HCT116 (cell line): ENCODE data around the gene FOXB2. TPM values are rescaled to one million over a fixed set of nuclear protein-coding genes. Genes with fewer than 3 reads are reported as not detected.

Source experiments
- ATAC-seq: fragments of 200-7000 bp; cut with Tn5 transposase; 2 replicates; pipeline ENCODE4 v1.9.1; 2020; ENCODE audit warnings: mild to moderate bottlenecking, moderate library complexity
- BruUV-seq: library from RNA; stranded (reverse); fragments of 400-500 nt; replicated peaks from 2 replicates; lab custom pipeline; 2021; lab: Mats Ljungman, UMichigan
- CTCF ChIA-PET: fragments of 300-600 bp; sonication (Branson Sonifier 250); formaldehyde crosslinking; loops from one replicate; lab custom pipeline; 2021; ENCODE audit warnings: antibody characterized with exemption; lab: Charles Lee
- POLR2A ChIA-PET: fragments of 300-600, 350-600 bp; sonication (Branson Sonifier 250); formaldehyde crosslinking; loops from one replicate; lab custom pipeline; 2021; ENCODE audit warnings: antibody characterized with exemption; lab: Charles Lee
- RAD21 ChIA-PET, 2 experiments: fragments of 300-600 bp; sonication (Branson Sonifier 250); formaldehyde crosslinking; loops; one replicate each; lab custom pipeline; 2023; ENCODE audit warnings: low total read pairs in 2 of 2; ENCODE audit not compliant: uncharacterized antibody in 2 of 2, unreplicated experiment in 2 of 2, low non-redundant PET in 1 of 2; lab: Charles Lee
- DNase-seq: peaks from one replicate; pipeline ENCODE4 v3.0.0-alpha.2; 2010; ENCODE audit warnings: low read depth, low spot score
- H2AFZ ChIP-seq: fragments of 200-600 bp; shearing (Covaris generic), sonication (generic); 2 replicates; pipeline ENCODE4 v1.6.1; 2017; ENCODE audit warnings: low read depth, mixed run types, mixed read lengths, antibody characterized with exemption, low read length; ENCODE audit not compliant: poor library complexity, severe bottlenecking
- H3K27ac ChIP-seq: 2 replicates; pipeline ENCODE4 v1.5.1; 2012; ENCODE audit warnings: low read depth, low read length
- H3K27me3 ChIP-seq: fragments of 200-600 bp; sonication (generic); 2 replicates; pipeline ENCODE4 v1.6.1; 2016; ENCODE audit warnings: mixed run types, low read length, mixed read lengths; ENCODE audit not compliant: insufficient read depth
- H3K36me3 ChIP-seq, 2 experiments: fragments of 200-500 bp in 1 of 2; fragments of 200-600 bp in 1 of 2; sonication (Bioruptor generic) in 1 of 2; sonication (generic) in 1 of 2; 2 replicates each; pipeline versions ENCODE4 v1.5.1 to v1.6.1; 2014 to 2016; ENCODE audit warnings: low read length in 2 of 2, inconsistent platforms in 1 of 2, mixed read lengths in 1 of 2, mixed run types in 1 of 2; ENCODE audit not compliant: insufficient read depth in 2 of 2, control insufficient read depth in 1 of 2
- H3K4me1 ChIP-seq, 2 experiments: fragments of 200-600 bp in 1 of 2; sonication (generic) in 1 of 2; 2 replicates each; pipeline versions ENCODE4 v1.5.1 to v1.6.1; 2012 to 2017; ENCODE audit warnings: low read length in 2 of 2, inconsistent platforms in 1 of 2, mild to moderate bottlenecking in 1 of 2, mixed read lengths in 1 of 2, mixed run types in 1 of 2, moderate library complexity in 1 of 2; ENCODE audit not compliant: insufficient read depth in 2 of 2, control insufficient read depth in 1 of 2
- H3K4me2 ChIP-seq: fragments of 200-600 bp; sonication (generic); 2 replicates; pipeline ENCODE4 v1.6.1; 2017; ENCODE audit warnings: mixed run types, low read length, mixed read lengths
- H3K4me3 ChIP-seq, 2 experiments: fragments of 200-600 bp in 1 of 2; sonication (generic) in 1 of 2; replicated peaks in 1 of 2; 2 replicates each; pipeline ENCODE4 v1.5.1; 2011 to 2016; ENCODE audit warnings: low read length in 2 of 2, control low read depth in 1 of 2, low read depth in 1 of 2, mild to moderate bottlenecking in 1 of 2, mixed read lengths in 1 of 2, mixed run types in 1 of 2
- H3K79me2 ChIP-seq: fragments of 200-600 bp; sonication (generic); 2 replicates; pipeline ENCODE4 v1.6.1; 2017; ENCODE audit warnings: mild to moderate bottlenecking, mixed run types, low read length, moderate library complexity, mixed read lengths; ENCODE audit not compliant: insufficient read depth
- H3K9ac ChIP-seq: fragments of 200-600 bp; sonication (generic); 2 replicates; pipeline ENCODE4 v1.6.1; 2016; ENCODE audit warnings: low read length, mixed read lengths
- H3K9me2 ChIP-seq: fragments of 200-600 bp; sonication (generic), shearing (Covaris generic); 2 replicates; pipeline ENCODE4 v1.6.1; 2017; ENCODE audit warnings: mixed run types, mild to moderate bottlenecking, moderate library complexity; ENCODE audit not compliant: insufficient read depth
- H3K9me3 ChIP-seq, 2 experiments: fragments of 200-500 bp in 1 of 2; fragments of 200-600 bp in 1 of 2; sonication (Bioruptor generic) in 1 of 2; sonication (generic) in 1 of 2; 2 replicates each; pipeline ENCODE4 v1.6.1; 2014 to 2017; ENCODE audit warnings: low read length in 2 of 2, mixed read lengths in 2 of 2, inconsistent platforms in 1 of 2, low read depth in 1 of 2, mild to moderate bottlenecking in 1 of 2, mixed run types in 1 of 2, moderate library complexity in 1 of 2; ENCODE audit not compliant: control insufficient read depth in 1 of 2, insufficient read depth in 1 of 2
- H4K20me1 ChIP-seq: fragments of 200-600 bp; sonication (generic), shearing (Covaris generic); 2 replicates; pipeline ENCODE4 v1.6.1; 2017; ENCODE audit warnings: mixed run types, mild to moderate bottlenecking, moderate library complexity; ENCODE audit not compliant: insufficient read depth
- CBX3 ChIP-seq: IDR thresholded peaks from 2 replicates; pipeline ENCODE4 v1.6.1; 2012; ENCODE audit warnings: low read depth
- EGR1 ChIP-seq: IDR thresholded peaks from 2 replicates; pipeline ENCODE4 v1.6.1; 2012; ENCODE audit warnings: low read depth
- EZH2 ChIP-seq: fragments of 200-600 bp; sonication (generic); IDR thresholded peaks from 2 replicates; pipeline ENCODE4 v1.6.1; 2017; ENCODE audit warnings: antibody characterized with exemption, mixed run types
- EZH2phosphoT487 ChIP-seq: fragments of 200-600 bp; IDR thresholded peaks from 2 replicates; pipeline ENCODE4 v1.6.1; 2018; ENCODE audit warnings: antibody characterized with exemption, borderline replicate concordance
- FOSL1 ChIP-seq: IDR thresholded peaks from 2 replicates; pipeline ENCODE4 v1.6.1; 2012; ENCODE audit warnings: low read depth
- POLR2A ChIP-seq: IDR thresholded peaks from 2 replicates; pipeline ENCODE4 v1.7.0; 2011; ENCODE audit warnings: borderline replicate concordance; ENCODE audit not compliant: insufficient read depth, insufficient read length; ENCODE audit errors: extremely low read depth
- POLR2AphosphoS5 ChIP-seq: IDR thresholded peaks from 2 replicates; pipeline ENCODE4 v1.6.1; 2011; ENCODE audit warnings: mild to moderate bottlenecking, low read depth, low read length, moderate library complexity
- SP1 ChIP-seq: IDR thresholded peaks from 2 replicates; pipeline ENCODE4 v1.6.1; 2012; ENCODE audit warnings: low read depth
- TCF7L2 ChIP-seq: IDR thresholded peaks from 2 replicates; pipeline ENCODE4 v1.7.0; 2011; ENCODE audit warnings: borderline replicate concordance, inconsistent platforms; ENCODE audit not compliant: insufficient read depth, insufficient read length; ENCODE audit errors: extremely low read depth
- ZFX ChIP-seq: fragments of 450-650 bp; IDR thresholded peaks from 2 replicates; pipeline ENCODE4 v1.6.1; 2017
- ZNF274 ChIP-seq: fragments of 200-500 bp; sonication (Bioruptor generic); IDR thresholded peaks from 2 replicates; pipeline ENCODE4 v1.6.1; 2014; ENCODE audit warnings: mild to moderate bottlenecking, low read depth, low read length, inconsistent platforms
- intact Hi-C: fragments of 100-400 bp; cut with micrococcal nuclease; formaldehyde crosslinking; loops from 2 replicates; pipeline ENCODE4 v1.10.0; 2022
- total RNA-seq: library from RNA; stranded (reverse); gene quantifications from one replicate; pipeline ENCODE4 v1.2.1, GENCODE V29; 2021; ENCODE audit not compliant: unreplicated experiment
- TF ChIP-seq, protein P1 (sequence below), 3 experiments: fragments of 200-600 bp in 1 of 3; sonication (generic) in 1 of 3; IDR thresholded peaks in 2 of 3; conservative IDR thresholded peaks in 1 of 3; 2 replicates each; pipeline ENCODE4 v1.5.1; 2012 to 2017; ENCODE audit warnings: low read depth in 2 of 3, low read length in 2 of 3, antibody characterized with exemption in 1 of 3, borderline replicate concordance in 1 of 3, control low read depth in 1 of 3, mild to moderate bottlenecking in 1 of 3, mixed read lengths in 1 of 3, mixed run types in 1 of 3, moderate library complexity in 1 of 3; ENCODE audit not compliant: insufficient read depth in 1 of 3
- TF ChIP-seq, protein P2 (sequence below): IDR thresholded peaks from 2 replicates; pipeline ENCODE4 v1.6.1; 2012; ENCODE audit warnings: low read depth

Gene FOXB2
- total RNA-seq, 1 experiment from 2014 or later, result not detected

DNA sequence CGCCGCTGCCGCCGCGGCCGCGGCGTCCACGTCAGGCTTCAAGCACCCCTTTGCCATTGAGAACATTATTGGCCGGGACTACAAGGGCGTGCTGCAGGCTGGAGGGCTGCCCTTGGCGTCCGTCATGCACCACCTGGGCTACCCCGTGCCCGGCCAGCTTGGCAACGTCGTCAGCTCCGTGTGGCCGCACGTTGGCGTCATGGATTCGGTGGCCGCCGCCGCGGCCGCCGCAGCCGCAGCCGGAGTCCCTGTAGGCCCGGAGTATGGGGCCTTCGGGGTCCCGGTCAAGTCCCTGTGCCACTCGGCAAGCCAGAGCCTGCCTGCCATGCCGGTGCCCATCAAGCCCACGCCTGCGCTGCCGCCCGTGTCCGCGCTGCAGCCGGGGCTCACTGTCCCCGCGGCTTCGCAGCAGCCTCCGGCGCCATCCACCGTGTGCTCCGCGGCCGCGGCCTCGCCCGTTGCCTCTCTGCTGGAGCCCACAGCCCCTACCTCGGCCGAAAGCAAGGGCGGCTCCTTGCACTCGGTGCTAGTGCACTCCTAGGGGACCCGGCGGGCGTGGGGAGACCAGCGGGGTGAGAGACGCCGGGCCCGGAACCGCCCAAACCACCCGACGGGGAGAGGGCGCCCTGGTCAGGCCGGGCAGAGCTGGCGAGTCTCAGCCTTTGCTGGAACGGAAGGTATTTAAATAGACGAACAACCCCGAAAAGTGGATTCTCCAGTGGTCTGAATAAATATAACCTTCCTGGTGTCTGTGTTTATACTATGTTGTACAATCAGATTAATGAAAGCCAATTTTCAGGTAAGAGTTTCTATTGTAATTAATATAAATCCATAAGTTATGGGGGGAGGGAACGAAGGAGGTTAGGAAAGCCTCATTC, 1.2 kb downstream of the FOXB2 start:
- no peak overlapping the region for H3K27ac ChIP-seq
- H3K4me3 ChIP-seq, result no peak overlapping the region
- ChIA-PET RAD21 (no interaction called here), CTCF (no interaction called here), POLR2A (no interaction called here)
- no peak for DNase-seq
- H3K27me3 ChIP-seq, result no peaks in the 10 kb centered on the region
- no TSS peak for BruUV-seq
- TF ChIP-seq ZNF274 (no peak), EZH2phosphoT487 (no peak), EZH2 (no peak), ZFX (no peak), FOSL1 (no peak), POLR2AphosphoS5 (no peak), EGR1 (no peak)
- no peaks in the 10 kb centered on the region for H3K36me3 ChIP-seq
- H3K9me2 ChIP-seq, result no peaks in the 10 kb centered on the region
- no peak overlapping the region for H3K9ac ChIP-seq
- no peak overlapping the region for H3K4me2 ChIP-seq
- no peak for ATAC-seq
- H3K4me1 ChIP-seq, result no peaks in the 10 kb centered on the region
- no peak overlapping the region for H2AFZ ChIP-seq
- H3K79me2 ChIP-seq, result no peaks in the 10 kb centered on the region
- H4K20me1 ChIP-seq, result no peaks in the 10 kb centered on the region
- H3K9me3 ChIP-seq, result no peaks in the 10 kb centered on the region
- intact Hi-C loops, result no loop called here

DNA sequence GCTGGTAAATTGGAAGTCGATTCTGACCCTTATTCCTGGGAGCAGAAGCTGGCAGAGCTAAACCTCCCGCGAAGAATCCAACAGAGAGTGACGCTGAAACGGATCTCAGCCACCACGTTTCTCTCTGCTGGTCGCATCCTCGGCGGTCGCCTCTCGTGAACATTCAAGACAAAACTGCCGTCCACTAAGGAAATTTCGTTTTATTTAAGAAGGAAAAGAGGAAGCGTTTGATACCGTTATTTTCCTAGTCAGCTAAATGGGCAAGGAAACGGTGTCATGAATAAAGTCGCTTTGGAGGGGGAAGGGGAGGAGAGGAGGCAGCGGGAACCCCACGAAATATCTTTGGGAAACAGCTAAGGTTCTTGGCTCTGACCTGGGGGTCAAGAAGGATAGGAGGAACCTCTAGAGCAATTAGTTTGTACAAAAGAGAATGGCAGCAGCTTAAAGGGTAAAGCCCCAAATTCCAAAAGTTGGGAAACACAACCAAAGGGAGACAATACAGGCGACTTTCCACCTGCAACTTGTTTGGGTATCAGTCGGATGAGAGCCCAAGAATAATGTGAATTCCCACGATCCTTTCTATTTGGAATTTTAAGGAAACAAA, 1.9 kb downstream of the FOXB2 start:
- ChIA-PET CTCF (no interaction called here), RAD21 (no interaction called here), POLR2A (no interaction called here)
- H3K9me2 ChIP-seq, result no peaks in the 10 kb centered on the region
- BruUV-seq, result no TSS peak
- H3K4me2 ChIP-seq, result no peak overlapping the region
- H3K36me3 ChIP-seq, result no peaks in the 10 kb centered on the region
- no peak overlapping the region for H3K9ac ChIP-seq
- H3K4me1 ChIP-seq, result no peaks in the 10 kb centered on the region
- intact Hi-C loops, result no loop called here
- H3K4me3 ChIP-seq, result no peak overlapping the region
- no peaks in the 10 kb centered on the region for H3K9me3 ChIP-seq
- DNase-seq, result no peak
- no peak overlapping the region for H2AFZ ChIP-seq
- H3K27ac ChIP-seq, result no peak overlapping the region
- no peaks in the 10 kb centered on the region for H3K79me2 ChIP-seq
- no peaks in the 10 kb centered on the region for H3K27me3 ChIP-seq
- no peak for ATAC-seq
- no peaks in the 10 kb centered on the region for H4K20me1 ChIP-seq
- no peak for TF ChIP-seq EZH2
- TF ChIP-seq ZFX, result no peak
- TF ChIP-seq ZNF274, result no peak
- TF ChIP-seq, protein P1, sequence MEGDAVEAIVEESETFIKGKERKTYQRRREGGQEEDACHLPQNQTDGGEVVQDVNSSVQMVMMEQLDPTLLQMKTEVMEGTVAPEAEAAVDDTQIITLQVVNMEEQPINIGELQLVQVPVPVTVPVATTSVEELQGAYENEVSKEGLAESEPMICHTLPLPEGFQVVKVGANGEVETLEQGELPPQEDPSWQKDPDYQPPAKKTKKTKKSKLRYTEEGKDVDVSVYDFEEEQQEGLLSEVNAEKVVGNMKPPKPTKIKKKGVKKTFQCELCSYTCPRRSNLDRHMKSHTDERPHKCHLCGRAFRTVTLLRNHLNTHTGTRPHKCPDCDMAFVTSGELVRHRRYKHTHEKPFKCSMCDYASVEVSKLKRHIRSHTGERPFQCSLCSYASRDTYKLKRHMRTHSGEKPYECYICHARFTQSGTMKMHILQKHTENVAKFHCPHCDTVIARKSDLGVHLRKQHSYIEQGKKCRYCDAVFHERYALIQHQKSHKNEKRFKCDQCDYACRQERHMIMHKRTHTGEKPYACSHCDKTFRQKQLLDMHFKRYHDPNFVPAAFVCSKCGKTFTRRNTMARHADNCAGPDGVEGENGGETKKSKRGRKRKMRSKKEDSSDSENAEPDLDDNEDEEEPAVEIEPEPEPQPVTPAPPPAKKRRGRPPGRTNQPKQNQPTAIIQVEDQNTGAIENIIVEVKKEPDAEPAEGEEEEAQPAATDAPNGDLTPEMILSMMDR (IDR thresholded peaks at IDR 0.05 in 2 of 3, conservative IDR thresholded peaks at IDR 0.05 in 1 of 3; ENCODE audit: borderline replicate concordance in 1 of 3, insufficient read depth in 1 of 3, low read depth in 2 of 3, low read length in 2 of 3), result no peak
- no peak for TF ChIP-seq CBX3
- TF ChIP-seq TCF7L2, result no peak
- TF ChIP-seq POLR2A, result no peak
- TF ChIP-seq SP1, result no peak
- TF ChIP-seq, protein P2, sequence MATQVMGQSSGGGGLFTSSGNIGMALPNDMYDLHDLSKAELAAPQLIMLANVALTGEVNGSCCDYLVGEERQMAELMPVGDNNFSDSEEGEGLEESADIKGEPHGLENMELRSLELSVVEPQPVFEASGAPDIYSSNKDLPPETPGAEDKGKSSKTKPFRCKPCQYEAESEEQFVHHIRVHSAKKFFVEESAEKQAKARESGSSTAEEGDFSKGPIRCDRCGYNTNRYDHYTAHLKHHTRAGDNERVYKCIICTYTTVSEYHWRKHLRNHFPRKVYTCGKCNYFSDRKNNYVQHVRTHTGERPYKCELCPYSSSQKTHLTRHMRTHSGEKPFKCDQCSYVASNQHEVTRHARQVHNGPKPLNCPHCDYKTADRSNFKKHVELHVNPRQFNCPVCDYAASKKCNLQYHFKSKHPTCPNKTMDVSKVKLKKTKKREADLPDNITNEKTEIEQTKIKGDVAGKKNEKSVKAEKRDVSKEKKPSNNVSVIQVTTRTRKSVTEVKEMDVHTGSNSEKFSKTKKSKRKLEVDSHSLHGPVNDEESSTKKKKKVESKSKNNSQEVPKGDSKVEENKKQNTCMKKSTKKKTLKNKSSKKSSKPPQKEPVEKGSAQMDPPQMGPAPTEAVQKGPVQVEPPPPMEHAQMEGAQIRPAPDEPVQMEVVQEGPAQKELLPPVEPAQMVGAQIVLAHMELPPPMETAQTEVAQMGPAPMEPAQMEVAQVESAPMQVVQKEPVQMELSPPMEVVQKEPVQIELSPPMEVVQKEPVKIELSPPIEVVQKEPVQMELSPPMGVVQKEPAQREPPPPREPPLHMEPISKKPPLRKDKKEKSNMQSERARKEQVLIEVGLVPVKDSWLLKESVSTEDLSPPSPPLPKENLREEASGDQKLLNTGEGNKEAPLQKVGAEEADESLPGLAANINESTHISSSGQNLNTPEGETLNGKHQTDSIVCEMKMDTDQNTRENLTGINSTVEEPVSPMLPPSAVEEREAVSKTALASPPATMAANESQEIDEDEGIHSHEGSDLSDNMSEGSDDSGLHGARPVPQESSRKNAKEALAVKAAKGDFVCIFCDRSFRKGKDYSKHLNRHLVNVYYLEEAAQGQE, result no peak
- TF ChIP-seq FOSL1, result no peak
